HL-60/S4 treated with retinoic acid at 250 ng/mL for 4 days and 3 days (cell line): ENCODE results near the gene RAB1B.
"Not testable (repeated sequence)": the region's sequence is repeated elsewhere in the genome, so short reads cannot be mapped to it uniquely, and the experiment has no call there.

Experiments
- in situ Hi-C: fragments of 300-500 bp; cut with MboI; formaldehyde crosslinking; loops from 2 replicates; pipeline ENCODE4 v1.7.0; 2022; ENCODE audit warnings: low sequenced_read_pairs

The RAB1B gene

DNA sequence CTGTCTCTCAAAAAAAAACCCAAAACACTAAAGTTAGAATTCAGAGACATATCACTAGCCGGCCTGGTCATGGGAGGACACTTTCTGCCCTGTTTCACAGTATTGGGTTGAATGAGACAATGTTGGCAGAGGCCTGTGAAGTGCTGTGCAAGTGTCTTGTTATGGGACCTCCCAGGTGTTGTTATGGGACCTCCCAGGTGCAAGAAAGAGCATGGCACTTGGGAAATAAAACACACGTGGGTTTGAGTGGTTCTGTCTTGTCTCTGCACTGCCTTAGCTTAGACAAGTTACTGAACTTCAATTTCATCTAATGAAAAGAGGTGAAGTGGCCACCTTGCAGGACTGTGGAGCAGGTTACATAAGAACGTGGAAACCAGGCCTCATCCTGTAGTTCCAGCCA lies 28.9 kb upstream of the RAB1B start:
- in situ Hi-C loops = no loop called here

DNA sequence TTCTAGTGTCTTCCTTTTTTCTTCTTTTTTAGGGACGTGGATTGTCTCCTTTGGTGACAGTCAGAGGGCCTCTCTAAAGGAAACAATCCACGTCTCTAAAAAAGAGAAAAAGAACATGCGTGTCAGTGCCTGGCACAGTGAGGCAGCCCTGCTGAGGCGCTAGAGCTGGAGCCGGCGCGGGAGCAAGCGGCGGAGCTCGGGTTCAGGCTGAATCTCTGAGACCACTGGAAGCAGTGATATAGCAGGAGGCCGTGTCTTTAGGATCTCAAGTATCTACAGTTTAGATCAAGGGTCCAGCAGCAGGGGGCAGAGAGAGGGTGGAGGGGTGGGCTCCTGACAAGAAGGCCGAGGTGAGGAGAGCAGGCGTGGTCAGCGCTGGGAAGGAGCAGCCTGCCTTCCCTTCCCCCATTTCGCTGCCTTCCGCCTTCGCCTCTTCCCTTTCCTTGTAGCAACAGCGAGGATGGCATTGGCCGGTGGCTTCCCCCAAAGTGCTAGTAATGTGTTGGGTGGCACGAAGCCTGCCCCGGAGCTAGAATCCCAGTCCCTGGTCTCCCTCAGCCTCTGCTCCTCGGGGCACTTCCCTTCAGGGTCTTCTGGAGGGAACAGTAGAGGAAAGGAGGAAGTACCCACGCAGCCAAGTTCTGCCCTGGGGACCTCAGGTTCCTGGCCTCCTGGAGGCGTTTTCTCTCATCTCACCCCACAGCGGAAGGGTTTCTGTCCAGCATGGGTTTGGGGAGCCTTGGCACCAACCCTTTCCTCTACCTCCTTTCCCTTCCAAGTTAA lies 28.2 kb upstream of the RAB1B start:
- in situ Hi-C loops = no loop called here

DNA sequence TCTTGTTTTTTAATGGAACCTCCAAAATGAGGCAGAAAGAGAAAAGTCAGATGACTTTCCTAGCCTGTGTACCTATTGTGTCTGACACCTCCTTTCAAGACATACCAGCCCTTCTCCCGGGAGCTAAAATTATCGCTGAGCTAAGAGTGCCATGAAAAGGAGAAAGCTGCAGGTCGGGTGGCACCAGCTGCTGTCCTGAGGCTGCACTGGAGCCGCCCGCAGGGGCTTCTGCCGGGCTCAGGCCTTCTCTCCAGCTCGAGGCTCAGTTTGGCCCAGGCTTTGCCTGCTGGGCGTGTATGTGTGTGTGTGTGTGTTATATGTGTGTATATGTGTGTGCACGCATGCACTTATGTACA lies 27.7 kb upstream of the RAB1B start:
- in situ Hi-C loops = no loop called here

DNA sequence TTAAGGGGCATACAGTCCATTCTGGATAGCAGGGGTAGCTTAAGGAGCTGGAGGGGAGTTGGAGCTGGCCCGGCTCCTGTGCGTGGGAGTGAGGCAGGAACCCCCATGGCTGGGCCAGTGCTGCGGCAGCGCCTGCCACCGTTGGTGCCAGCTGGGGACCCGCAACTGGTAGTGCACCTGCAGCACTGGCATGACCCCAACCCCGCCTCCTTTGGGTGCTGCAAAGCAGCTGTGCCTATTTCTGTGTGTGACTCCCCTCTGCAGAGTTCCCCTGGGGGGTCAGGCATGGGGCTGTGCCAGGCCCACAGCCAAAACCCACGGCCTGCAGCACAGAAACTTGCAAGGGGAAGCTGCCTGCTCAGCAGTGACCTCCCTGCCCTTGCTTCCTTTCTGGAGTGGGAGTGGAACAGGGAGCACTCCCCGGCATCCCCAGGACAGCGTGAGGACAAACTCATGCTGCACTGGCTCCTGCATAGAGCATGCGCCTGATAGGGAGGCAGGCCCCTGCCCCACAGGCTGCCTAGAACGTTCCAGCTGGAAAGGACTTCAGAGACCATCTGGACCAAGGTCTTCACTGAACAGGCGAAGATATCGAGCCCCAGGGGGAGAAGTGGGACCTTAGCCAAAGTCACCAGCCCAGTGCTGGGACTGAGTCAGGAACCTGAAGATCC lies 26.2 kb upstream of the RAB1B start:
- in situ Hi-C loops = no loop called here

DNA sequence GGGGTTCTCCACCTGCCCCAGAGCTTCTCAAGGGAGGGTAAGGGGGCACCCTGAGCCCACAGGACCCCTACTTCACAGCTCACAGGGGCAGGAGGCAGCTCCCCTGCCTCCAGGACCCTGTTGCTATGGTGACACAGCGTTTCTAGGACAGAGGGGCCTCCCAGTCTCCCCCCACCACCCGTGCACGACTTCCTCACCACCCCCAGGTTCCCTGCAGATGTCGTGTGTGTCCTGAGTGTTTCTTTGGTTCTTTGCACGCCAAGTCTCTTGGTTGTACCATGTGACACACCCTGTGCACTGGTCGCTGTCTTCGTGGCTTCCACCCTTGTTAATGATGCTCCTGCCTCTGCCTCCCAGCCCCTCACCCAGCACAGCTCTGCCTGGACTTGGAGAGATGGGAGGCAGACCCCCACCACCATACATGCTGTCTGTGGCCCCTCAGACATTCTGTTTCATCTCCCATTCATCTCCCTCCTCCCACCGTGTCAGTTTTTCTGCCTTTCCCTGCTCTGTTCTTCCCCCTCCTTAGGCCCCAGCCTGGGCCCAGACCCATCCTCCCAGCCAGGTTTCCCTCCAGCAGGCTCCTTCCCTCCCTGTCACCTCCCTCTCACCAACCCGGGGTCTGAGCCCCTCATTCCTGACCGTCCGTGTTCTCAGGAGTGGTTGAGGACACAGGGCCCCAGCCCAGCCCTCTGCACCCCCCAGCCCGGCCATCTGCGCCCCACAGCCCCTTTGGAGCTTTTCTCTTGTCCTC lies 24.5 kb upstream of the RAB1B start:
- in situ Hi-C loops = no loop called here

DNA sequence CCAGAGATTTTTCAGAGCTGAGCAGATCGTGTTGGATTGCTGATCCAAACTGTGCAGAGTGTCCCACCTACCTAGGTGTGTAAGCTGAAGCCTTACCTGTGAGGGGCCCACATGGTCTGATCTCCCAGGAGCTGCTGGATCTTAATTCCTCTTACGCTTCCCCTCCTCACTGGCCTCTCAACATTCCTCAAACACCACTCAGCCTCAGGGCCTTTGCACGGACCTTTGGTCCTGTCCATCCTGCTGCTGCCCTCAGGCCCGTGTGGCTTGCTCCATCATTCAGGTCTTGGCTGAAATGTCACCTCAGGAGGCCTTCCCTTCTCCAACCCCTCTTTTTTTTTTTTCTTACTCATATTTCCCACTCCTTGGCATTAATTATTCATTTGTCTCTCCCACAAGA lies 21.1 kb upstream of the RAB1B start:
- in situ Hi-C loops = no loop called here

DNA sequence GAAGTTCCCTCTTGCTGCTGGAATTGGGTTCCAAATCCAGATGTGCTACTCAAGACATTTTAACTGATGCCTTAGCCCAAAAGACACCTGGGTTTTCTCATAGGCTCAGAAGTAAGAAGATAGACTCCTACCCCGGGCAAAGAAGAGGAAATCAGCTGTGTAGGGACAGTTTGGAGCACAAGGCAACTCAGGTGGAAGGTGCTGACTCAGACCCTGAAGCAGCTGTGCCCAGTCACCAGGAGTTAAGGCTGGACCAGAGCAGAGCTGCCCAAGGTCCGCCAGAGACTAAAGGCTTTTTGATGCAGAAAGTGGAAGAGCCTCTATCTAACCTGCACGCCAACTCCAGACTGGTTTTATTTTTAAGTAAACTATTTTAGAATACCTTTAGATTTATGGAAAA lies 20.6 kb upstream of the RAB1B start:
- in situ Hi-C loops = no loop called here

DNA sequence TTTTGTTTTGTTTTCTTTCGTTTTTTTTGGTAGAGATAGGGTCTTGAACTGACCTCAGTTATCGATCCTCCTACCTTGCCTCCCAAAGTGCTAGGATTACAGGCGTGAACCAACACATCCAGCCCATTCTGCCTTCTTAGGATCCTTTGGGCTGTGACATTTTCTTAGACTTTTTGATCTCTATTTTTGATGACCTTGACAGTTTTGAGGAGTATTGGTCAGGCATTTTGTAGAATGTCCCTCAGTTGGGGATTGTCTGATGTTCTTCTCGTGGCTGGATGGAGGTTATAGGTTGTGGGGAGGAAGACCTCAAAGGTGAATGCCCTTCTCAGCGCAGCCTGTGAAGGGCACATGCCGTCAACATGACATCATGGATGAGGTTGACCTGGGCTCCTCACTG lies 19.5 kb upstream of the RAB1B start:
- in situ Hi-C loops = no loop called here

DNA sequence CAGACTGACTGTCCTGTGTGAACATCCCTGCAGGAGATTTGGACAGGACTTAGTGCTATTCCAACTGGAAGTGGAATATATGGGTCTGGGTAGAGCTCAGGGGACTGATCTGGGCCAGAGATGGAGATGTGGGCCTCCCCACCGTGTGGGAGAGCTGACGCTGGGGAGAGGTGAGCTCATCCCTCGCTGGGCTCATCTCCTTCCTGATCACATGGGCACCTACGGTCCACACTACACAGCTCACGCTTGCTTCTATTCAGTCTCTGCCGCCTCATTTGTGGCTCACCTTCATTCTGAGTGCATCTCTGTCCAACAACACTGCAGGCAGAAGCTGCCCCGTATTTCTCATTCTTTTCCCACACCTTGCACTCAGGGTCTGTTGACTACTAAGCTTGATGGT lies 16.6 kb upstream of the RAB1B start:
- in situ Hi-C loops = no loop called here

DNA sequence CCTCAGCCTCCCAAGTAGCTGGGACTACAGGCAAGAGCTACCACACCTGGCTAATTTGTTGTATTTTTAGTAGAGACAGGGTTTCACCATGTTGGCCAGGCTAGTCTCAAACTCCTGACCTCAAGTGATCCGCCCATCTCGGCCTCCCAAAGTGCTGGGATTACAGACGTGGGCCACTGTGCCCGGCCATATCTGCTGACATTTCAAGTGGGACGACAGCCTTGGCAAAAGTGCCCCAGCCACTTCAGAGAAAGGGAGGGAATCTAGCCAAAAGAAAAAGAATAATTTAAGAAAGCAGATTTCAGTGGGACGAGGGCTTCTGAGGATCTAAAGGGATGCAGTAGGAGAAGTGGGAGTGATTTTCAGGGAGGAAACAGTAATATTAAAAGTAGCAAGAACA lies 15.4 kb upstream of the RAB1B start:
- in situ Hi-C loops = not testable (repeated sequence)

DNA sequence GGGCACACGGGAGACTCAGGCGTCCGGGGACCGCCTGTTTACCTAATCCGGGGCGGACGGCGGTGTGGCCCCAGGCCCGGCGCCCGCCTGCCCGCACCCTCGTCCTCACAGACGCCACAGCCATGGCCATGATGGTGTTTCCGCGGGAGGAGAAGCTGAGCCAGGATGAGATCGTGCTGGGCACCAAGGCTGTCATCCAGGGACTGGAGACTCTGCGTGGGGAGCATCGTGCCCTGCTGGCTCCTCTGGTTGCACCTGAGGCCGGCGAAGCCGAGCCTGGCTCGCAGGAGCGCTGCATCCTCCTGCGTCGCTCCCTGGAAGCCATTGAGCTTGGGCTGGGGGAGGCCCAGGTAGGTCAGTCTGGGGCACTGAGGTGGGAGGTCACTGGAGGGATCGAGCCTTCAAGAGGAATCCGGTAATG lies 10.0 kb upstream of the RAB1B start:
- in situ Hi-C loops = no loop called here

DNA sequence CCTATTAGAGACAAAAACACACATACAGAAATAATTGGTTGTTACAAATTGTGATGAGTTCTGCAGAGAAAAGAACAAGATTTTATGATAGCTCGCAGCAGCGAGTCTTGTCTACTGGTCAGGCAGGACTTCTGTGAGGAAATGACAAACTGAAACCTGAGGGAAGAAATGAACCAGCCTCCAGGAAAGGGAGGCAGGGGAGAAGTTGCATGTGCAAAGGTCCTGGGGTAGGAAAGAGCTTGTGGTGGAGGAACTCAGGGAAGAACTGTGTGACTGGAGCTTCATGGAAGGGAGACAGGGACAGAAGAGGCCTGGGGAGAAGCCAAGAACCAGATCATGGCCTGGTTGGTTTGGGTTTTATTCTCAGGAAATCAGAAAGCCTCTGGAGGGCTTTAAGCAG lies 9.2 kb upstream of the RAB1B start:
- in situ Hi-C loops = no loop called here

DNA sequence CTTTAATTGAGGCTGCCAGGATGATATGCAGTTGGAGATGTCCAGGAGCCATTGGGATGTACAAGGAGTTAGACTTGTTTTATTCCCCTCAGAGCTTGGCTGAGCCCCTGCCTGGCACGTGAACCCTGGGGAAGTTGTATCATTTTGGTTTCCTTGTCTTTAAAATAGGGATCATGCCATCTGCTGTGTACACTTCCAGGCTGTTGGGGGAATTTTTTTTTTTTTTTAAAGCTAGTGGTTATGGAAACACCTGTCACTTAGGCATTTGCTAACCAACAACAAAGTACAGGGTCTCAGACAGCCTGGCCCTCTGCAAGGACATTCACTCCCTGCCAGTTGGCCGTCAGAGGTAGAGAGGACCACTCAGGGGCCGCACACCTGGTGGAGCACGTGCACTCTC lies 8.5 kb upstream of the RAB1B start:
- in situ Hi-C loops = no loop called here

DNA sequence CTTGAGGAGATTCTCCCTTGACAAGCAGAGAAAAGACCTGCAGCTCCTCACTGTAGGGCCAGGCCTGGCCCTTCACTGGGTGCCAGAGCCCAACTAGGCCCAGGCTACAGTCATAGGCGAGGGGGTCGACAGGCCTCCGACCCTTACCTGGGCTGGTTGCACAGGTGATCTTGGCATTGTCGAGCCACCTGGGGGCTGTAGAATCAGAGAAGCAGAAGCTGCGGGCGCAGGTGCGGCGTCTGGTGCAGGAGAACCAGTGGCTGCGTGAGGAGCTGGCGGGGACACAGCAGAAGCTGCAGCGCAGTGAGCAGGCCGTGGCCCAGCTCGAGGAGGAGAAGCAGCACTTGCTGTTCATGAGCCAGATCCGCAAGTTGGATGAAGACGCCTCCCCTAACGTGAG lies 6.9 kb upstream of the RAB1B start:
- in situ Hi-C loops = no loop called here

DNA sequence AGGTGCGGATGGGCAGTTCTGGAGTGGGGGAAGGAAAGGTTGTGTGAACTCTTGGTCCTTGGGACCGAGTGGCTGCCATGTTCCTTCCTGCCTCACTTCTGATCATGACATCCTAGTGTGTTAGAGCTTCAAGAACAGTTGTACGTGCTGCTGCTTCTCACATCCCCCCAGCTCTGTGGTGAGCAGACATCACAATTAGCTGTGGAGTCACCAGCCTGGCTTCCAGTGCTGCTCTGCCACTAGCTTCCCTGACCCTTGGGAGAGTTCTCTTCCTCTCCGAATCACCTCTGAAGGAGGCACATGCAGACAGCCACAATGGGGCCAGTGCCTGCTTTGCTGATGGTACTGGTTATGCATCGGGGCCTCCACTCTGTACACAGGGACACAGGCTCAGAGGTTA lies 6.2 kb upstream of the RAB1B start:
- in situ Hi-C loops = no loop called here

DNA sequence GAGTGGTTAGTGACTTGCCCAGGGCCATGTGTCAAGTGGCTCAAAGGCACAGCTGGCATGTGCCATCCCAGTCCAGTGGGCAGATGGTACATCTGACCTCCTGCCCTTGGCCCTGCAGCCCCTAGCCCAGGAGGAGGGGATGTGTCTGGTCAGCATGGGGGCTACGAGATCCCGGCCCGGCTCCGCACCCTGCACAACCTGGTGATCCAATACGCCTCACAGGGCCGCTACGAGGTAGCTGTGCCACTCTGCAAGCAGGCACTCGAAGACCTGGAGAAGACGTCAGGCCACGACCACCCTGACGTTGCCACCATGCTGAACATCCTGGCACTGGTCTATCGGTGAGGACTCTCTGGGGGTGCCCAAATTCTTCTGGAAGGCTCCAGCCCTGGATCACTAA lies 5.7 kb upstream of the RAB1B start:
- in situ Hi-C loops = no loop called here

DNA sequence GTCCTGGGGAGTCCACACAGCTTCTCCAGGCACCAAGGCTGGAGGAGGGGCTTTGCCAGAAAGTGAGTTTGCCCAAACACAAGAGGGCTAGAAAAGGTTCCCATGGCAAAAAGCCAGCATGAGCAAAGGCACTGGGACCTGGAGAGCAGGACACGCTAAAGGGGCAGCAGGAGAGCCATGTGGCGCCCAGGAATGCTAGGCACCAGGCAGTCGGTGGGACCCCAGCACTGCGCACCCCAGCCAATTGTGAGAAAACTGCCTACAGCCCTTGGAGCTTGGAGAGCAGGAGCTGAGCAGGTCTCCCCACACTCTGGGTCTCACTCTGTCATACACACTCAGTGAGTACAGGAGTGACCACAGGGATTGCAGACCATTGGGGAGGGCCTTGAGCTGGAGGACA lies 5.2 kb upstream of the RAB1B start:
- in situ Hi-C loops = no loop called here

DNA sequence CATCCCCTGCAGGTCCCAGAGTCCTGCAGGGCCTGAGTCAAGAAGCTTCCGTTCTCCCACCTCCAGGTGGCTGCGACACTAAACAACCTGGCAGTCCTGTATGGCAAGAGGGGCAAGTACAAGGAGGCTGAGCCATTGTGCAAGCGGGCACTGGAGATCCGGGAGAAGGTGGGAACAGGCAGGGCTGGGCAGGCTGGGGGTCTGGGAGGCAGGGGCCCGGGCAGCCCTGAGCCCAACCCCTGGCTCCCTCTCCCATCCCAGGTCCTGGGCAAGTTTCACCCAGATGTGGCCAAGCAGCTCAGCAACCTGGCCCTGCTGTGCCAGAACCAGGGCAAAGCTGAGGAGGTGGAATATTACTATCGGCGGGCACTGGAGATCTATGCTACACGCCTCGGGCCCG lies 4.7 kb upstream of the RAB1B start:
- in situ Hi-C loops = no loop called here

DNA sequence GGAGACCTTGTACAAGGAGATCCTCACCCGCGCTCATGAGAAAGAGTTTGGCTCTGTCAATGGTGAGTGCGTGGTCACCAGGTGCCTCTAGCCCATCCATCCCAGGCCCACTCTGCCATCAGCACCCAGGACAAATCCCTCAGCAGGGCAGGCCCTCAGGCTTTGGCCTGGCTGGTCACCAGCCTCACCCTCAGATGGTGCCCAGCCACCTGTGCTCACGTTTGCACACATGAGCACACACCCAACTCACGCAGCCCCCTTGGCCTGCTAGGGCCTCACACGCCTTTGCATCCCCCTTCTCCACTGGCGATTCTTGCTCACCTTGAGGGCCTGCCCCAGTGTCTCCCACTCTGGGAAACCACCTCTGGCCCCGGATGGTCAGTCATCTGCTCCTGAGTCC lies 4.1 kb upstream of the RAB1B start:
- in situ Hi-C loops = no loop called here

DNA sequence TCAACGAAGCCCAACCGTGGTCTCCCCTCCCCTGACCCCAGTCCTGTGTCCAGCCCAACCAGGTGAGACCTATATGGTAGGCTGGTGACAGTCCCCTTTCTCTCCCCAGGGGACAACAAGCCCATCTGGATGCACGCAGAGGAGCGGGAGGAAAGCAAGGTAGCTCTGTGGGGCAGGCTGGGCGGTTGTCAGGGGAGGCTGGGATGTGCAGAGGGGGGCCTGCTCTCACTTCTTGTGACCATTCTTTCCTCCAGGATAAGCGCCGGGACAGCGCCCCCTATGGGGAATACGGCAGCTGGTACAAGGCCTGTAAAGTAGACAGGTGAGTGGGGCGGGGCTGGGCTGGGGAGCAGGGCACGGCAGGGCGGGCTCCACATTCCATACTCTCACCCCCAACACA lies 3.5 kb upstream of the RAB1B start:
- in situ Hi-C loops = no loop called here

DNA sequence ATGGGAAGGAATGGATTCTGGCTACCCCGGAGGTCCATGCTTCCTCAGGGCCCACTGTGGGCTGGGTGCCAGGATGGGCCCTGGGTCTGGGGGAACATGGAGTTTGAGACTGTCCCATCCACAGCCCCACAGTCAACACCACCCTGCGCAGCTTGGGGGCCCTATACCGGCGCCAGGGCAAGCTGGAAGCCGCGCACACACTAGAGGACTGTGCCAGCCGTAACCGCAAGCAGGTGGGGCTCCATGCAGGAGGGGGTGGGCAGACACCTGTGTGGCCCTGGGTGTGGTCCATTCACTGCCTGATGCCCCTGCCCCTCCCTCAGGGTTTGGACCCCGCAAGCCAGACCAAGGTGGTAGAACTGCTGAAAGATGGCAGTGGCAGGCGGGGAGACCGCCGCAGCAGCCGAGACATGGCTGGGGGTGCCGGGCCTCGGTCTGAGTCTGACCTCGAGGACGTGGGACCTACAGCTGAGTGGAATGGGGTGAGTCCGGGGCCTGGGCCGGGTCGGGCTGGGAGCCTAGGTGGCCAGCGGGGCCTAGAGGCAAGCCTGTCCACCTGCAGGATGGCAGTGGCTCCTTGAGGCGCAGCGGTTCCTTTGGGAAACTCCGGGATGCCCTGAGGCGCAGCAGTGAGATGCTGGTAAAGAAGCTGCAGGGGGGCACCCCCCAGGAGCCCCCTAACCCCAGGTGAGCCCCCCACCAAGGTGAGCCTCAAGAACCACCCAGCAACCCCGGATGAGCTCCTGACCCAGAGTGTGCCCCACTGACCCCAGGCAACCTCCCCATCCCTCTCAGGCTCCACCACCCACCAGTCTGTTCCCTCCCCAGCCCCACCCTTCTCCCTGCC lies 2.7 kb upstream of the RAB1B start:
- in situ Hi-C loops = no loop called here
